GM18508 (cell line): ENCODE results near the gene CDK13.
"Not testable (repeated sequence)": the region's sequence is repeated elsewhere in the genome, so short reads cannot be mapped to it uniquely, and the experiment has no call there.

Experiments used
- ATAC-seq: cut with Tn5 transposase; IDR thresholded peaks from one replicate; pipeline ENCODE4 v1.9.1; 2021; ENCODE audit warnings: moderate number of reproducible peaks; ENCODE audit not compliant: insufficient read depth, unreplicated experiment

The CDK13 gene

GRCh38 chr7:39949971-39950472, at the start of gene CDK13:
CDK13 (plus strand) TSS chr7:39950256; CDS start chr7:39950642, 386 bp downstream.
- peak; percentile 23 for ATAC-seq

- no peak for ATAC-seq
Observed at GRCh38 chr7:39904077-39904486, 46.0 kb upstream of the CDK13 start.

GRCh38 chr7:39908141-39908540, 41.9 kb upstream of the CDK13 start:
- ATAC-seq = no peak

GRCh38 chr7:39908973-39909372, 41.1 kb upstream of the CDK13 start:
- no peak for ATAC-seq

GRCh38 chr7:39909526-39909925, 40.5 kb upstream of the CDK13 start:
- ATAC-seq = no peak

GRCh38 chr7:39910108-39910869, 39.8 kb upstream of the CDK13 start:
- no peak for ATAC-seq

- no peak for ATAC-seq
Observed at GRCh38 chr7:39911167-39911566, 38.9 kb upstream of the CDK13 start.

- not testable (repeated sequence) for ATAC-seq
Observed at GRCh38 chr7:39915847-39916246, 34.2 kb upstream of the CDK13 start.

- ATAC-seq = no peak
Observed at GRCh38 chr7:39919646-39920045, 30.4 kb upstream of the CDK13 start.

GRCh38 chr7:39921506-39922175, 28.4 kb upstream of the CDK13 start:
- ATAC-seq = no peak

GRCh38 chr7:39922580-39922979, 27.5 kb upstream of the CDK13 start:
- ATAC-seq = no peak

- no peak for ATAC-seq
Observed at GRCh38 chr7:39923091-39923490, 27.0 kb upstream of the CDK13 start.

- ATAC-seq = no peak
Observed at GRCh38 chr7:39924122-39924521, 25.9 kb upstream of the CDK13 start.

GRCh38 chr7:39926111-39926510, 23.9 kb upstream of the CDK13 start:
- no peak for ATAC-seq

- no peak for ATAC-seq
Observed at GRCh38 chr7:39927018-39927417, 23.0 kb upstream of the CDK13 start.

GRCh38 chr7:39934132-39934531, 15.9 kb upstream of the CDK13 start:
- ATAC-seq = no peak

GRCh38 chr7:39936761-39937160, 13.3 kb upstream of the CDK13 start:
- no peak for ATAC-seq

- ATAC-seq = no peak
Observed at GRCh38 chr7:39937366-39938153, 12.5 kb upstream of the CDK13 start.

- no peak for ATAC-seq
Observed at GRCh38 chr7:39942883-39943282, 7.2 kb upstream of the CDK13 start.

GRCh38 chr7:39946693-39947092, 3.4 kb upstream of the CDK13 start:
- no peak for ATAC-seq
